T-helper 22 cell (primary cell): ENCODE measurements around the gene SLC16A10.
A peak's percentile ranks its signal among the peaks of the same experiment; 100 is the strongest.
"Not testable (repeated sequence)": the region's sequence is repeated elsewhere in the genome, so short reads cannot be mapped to it uniquely, and the experiment has no call there.

ENCODE experiments used
- DNase-seq: peaks from one replicate; pipeline ENCODE4 v3.0.0-alpha.2; 2020; ENCODE audit warnings: low read depth

Gene SLC16A10, protein sequence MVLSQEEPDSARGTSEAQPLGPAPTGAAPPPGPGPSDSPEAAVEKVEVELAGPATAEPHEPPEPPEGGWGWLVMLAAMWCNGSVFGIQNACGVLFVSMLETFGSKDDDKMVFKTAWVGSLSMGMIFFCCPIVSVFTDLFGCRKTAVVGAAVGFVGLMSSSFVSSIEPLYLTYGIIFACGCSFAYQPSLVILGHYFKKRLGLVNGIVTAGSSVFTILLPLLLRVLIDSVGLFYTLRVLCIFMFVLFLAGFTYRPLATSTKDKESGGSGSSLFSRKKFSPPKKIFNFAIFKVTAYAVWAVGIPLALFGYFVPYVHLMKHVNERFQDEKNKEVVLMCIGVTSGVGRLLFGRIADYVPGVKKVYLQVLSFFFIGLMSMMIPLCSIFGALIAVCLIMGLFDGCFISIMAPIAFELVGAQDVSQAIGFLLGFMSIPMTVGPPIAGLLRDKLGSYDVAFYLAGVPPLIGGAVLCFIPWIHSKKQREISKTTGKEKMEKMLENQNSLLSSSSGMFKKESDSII

GRCh38 chr6:111087106-111087835 lies at the start of gene SLC16A10:
Gene SLC16A10 (plus strand): TSS chr6:111087503. CDS start chr6:111087753, 250 bp downstream.
- DNase-seq: peak; percentile 79

DNA sequence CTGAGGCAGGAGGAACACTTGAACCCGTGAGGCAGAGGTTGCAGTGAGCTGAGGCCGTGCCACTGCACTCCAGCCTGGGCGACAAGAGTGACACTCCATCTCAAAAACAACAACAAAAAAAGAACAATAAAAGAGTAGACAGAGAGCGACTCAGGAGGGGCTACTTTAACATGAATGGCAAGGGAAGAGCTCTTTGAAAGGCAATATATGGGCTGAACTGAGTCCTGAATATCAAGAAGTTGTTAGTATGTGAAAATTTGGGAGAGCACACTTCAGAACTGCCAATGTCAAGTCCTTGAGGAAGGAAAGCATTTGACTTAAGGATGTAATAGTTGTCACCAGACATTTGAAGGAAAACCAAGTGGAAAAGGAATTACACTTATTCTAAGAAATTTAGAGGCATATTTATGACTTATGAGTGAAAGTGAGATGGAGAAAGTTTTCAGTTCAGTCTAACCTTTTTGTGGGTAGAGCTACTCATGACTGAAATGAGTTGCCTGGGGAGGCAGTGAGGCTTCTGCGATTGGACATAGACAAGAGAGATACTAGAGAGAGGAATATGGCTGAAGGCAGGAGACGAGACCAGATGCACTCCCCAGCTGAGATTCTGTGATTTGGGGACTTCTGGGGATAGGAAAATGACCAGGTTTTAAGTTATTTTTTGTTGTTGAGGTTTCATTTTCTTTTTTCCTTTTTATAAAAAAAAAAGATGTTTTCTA lies 48.6 kb upstream of the SLC16A10 start:
- no peak for DNase-seq

GRCh38 chr6:111041917-111042316 lies 45.4 kb upstream of the SLC16A10 start:
- DNase-seq: no peak

- no peak for DNase-seq
Measured at GRCh38 chr6:111047244-111047643, 40.1 kb upstream of the SLC16A10 start.

DNA sequence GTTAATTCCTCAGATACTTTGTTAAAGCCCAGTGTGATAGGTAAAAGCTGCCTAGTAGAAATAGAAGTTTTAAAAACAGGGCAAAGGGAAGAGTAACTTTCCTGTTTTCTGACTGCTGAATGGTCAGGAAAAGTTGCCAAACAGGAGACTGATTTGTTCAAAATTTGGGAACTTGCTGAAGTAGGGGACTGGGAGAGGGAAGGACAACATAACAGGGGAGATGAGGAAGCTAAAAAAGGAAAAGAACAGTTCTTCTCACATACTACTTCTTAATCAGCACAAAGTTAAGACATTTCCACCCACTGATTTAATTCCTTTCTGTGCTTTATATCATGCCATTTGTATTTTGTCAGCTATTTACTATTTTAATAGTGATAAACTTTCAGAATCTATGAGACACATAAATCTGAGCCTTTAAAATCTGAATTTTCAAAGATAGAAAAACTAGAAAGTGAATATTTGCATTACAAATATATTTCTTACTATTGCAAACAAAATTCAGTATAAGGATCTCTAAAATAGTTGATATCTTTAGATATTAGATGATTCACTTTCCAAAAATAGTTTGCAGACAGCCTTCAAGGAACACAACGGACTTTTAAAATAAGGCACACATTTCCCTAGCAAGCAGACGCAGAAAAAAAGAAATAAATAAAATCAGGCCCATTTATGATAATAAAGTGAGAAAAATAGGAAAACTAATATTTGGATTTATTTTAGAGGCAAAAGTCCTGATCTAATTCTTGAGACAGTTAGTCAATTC lies 36.9 kb upstream of the SLC16A10 start:
- DNase-seq: no peak

GRCh38 chr6:111052171-111052570 lies 35.1 kb upstream of the SLC16A10 start:
- no peak for DNase-seq

DNA sequence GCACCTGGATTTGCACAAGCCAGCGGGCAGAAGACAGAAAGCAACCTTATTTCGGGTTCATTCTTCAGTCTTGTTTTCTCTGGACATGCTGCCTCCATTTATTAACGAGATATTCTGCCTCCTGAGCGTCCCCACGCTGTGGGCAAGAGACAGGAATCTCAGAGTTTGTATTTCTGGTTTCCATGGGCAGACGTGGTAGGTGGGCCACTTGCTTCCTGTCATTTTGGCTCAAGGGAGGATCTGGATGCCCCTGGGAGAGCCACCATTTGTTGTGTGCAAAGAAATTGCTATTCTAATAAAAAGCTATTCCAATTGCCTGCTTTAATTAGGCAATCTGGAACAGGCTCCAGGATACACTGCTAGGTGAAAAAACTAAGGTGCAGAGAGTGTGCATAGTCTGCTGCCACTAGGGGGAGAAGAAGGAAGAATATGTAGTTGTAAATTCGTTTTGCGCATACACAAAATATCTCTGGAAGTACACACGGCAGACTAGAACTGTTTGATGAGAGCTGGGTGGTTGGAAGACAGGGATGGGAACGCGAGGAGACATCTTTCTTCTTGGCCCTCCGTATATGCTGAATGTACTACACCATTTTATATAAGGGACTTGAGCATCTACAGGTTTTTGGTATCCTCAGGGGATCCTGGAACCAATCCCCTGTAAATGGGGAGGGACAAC lies 30.1 kb upstream of the SLC16A10 start:
- no peak for DNase-seq

DNA sequence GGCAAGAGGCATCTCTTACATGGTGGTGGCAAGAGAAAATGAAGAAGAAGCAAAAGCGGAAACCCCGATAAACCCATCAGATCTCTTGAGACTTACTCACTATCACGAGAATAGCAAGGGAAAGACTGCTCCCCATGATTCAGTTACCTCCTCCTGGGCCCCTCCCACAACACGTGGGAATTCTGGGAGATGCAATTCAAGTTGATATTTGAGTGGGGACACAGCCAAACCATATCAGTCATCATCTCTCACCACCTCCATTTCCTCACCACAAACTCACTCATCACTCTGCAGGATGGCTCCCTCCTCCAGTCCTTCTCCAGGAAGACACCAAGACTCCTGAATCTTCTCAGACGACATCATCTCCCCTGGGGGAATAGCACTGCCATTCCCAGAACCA lies 25.8 kb upstream of the SLC16A10 start:
- DNase-seq: no peak

GRCh38 chr6:111061985-111062384 lies 25.3 kb upstream of the SLC16A10 start:
- DNase-seq: not testable (repeated sequence)

DNA sequence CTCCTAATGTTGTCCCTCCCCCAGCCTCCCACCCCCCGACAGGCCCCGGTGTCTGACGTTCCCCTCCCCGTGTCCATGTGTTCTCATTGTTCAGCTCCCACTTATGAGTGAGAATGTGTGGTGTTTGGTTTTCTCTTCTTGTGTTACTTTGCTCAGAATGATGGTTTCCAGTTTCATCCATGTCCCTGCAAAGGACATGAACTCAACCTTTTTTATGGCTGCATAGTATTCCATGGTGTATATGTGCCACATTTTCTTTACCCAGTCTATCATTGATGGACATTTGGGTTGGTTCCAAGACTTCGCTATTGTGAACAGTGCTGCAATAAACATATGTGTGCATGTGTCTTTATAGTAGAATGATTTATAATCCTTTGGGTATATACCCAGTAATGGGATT lies 24.4 kb upstream of the SLC16A10 start:
- not testable (repeated sequence) for DNase-seq

DNA sequence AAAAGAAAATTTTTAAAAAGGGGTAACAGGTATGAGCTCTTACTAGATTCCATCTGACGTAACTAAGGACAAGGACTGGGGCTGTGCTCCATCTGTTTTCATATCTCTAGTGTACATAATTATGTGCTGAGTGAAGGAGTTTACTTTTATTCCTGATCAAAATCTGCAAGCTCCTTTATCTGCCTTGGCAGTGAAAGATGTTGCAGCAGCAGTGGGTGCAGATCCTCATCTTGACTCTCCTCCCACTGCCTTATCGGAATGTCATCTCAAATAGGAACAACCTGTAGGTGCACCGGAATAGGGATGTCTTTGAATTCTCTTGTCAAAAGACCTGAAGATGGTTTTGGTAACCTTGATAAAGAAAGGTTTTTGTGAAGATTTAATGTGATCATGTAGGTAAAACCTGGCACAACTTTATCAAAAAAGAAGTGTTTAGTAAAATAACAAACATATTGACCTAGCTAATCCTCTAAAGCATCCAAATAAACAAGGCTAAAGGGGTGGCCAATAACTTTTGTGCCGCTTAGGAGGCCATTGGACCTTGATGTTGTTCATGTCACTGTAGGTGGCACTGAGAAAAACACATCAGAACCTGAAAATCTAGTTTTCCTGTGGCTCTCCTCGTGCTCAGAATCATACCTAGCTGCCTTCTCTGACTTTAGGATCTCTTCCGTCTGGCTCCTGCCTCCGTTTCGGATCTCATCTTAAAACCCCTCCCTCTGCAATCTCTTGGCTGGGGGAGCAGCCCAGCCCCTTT lies 19.0 kb upstream of the SLC16A10 start:
- no peak for DNase-seq

DNA sequence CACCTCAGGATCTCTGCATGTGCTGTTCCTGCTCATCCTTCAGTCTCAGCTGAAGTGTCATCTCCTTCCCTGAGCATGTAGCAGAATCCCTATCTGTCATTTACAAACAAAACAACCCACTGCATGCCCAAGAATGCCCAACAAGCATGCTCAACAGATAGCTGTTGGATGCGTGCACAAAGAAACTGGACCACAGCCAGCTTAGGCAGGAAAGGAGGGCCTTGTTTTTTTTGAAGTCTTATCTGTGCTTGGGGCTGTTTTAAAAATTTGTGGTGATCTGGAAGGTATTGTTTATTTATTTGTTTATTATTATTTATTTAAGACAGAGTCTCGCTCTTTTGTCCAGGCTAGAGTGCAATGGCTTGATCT lies 18.5 kb upstream of the SLC16A10 start:
- DNase-seq: no peak

DNA sequence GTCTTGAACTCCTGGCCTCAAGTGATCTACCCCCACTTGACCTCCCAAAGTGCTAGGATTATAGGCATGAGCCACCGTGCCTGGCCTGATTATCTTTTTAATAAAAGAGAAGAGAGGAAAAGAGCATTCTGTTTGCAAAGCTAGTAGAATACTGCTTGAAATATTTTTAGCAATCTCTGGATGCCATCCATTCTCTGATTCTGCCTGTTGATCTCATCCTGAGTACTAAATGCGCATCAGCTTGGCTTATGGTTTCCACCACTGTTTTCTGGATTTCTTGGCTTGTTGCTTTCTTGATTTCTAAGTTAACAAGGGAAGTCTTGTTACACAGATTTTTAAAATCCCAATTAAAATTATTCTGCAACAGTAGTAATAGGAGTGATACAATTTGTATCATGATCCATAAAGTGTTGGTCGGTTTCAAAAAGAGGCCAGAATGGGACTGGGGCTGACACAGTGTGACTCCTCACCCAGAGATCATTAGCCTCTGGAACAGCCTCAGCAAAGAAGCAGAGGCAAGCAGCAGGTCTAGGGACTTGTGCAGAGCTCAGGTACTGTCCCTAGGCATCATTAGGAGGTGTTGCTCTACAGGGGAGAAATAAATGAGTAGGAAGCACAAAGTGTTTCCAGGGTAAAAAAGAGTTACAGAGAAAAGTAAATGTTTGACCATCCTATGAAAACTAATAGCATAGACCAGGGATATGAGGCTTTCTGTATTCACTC lies 17.8 kb upstream of the SLC16A10 start:
- DNase-seq: no peak

GRCh38 chr6:111070105-111071005 lies 16.9 kb upstream of the SLC16A10 start:
- DNase-seq: no peak

- DNase-seq: no peak
Measured at GRCh38 chr6:111072801-111073360, 14.4 kb upstream of the SLC16A10 start.

DNA sequence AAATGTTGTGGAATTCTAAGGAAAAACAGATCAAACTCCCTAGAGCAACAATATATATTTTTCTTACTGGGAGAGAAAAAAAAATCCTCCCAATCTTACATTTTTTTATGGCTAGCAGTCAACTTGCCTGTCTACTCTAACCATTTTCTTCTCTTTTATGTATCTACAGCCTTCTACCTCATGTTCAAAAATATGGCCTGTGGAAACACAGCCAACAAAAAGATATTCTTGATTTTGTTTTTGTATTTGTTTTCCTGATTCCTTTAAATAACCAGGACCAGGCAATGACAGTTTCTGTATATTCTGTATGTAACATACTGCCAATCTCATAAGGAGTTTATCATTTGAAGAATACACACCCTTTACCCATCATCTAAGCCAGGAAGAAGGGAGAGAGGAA lies 13.0 kb upstream of the SLC16A10 start:
- no peak for DNase-seq

GRCh38 chr6:111076024-111076695 lies 11.1 kb upstream of the SLC16A10 start:
- no peak for DNase-seq

- DNase-seq: no peak
Measured at GRCh38 chr6:111080698-111081097, 6.6 kb upstream of the SLC16A10 start.
